ENCODE measurements around the gene STX18. TPM values are rescaled to one million over a fixed set of nuclear protein-coding genes. Genes with fewer than 3 reads are reported as not detected.

The STX18 gene
- total RNA-seq, 2 donors from 2014 or later, result 19.1 to 26.9 TPM

GRCh38 chr4:4462970-4463369 is 78.9 kb downstream of the STX18 start:
- Mint-ChIP-seq H3K4me1 (peaks cover 56% of the 10 kb centered on the region), H3K36me3 (ENCODE audit: low read depth) (peaks cover 44% of the 10 kb centered on the region), H3K4me3 (peak overlapping the region; percentile 80), H3K27ac (peak overlapping the region; percentile 91), H3K9me3 (peaks cover 5% of the 10 kb centered on the region), H3K27me3 (no peaks in the 10 kb centered on the region)
- ATAC-seq (replicated peaks), result peak; percentile 37

GRCh38 chr4:4461850-4462249 is 80.0 kb downstream of the STX18 start:
- Mint-ChIP-seq H3K27ac (peak overlapping the region; percentile 91), H3K9me3 (peaks cover 5% of the 10 kb centered on the region), H3K27me3 (no peaks in the 10 kb centered on the region), H3K4me1 (peaks cover 52% of the 10 kb centered on the region), H3K36me3 (ENCODE audit: low read depth) (peaks cover 44% of the 10 kb centered on the region), H3K4me3 (peak overlapping the region; percentile 80)
- ATAC-seq (replicated peaks), result peak; percentile 85

- Mint-ChIP-seq H3K27me3 (no peaks in the 10 kb centered on the region), H3K9me3 (peaks cover 5% of the 10 kb centered on the region), H3K4me3 (peak overlapping the region; percentile 80), H3K4me1 (peaks cover 49% of the 10 kb centered on the region), H3K36me3 (ENCODE audit: low read depth) (peaks cover 44% of the 10 kb centered on the region), H3K27ac (peak overlapping the region; percentile 91)
- no peak for ATAC-seq (replicated peaks)
These were observed 80.7 kb downstream of the STX18 start for GRCh38 chr4:4461178-4461577.

GRCh38 chr4:4460759-4461158 is 81.1 kb downstream of the STX18 start:
- peaks cover 5% of the 10 kb centered on the region for H3K9me3 Mint-ChIP-seq
- H3K4me3 Mint-ChIP-seq, result peak overlapping the region; percentile 80
- H3K4me1 Mint-ChIP-seq, result peaks cover 46% of the 10 kb centered on the region
- H3K27ac Mint-ChIP-seq, result peak overlapping the region; percentile 91
- H3K36me3 Mint-ChIP-seq (ENCODE audit: low read depth), result peaks cover 44% of the 10 kb centered on the region
- peak; percentile 84 for ATAC-seq (replicated peaks)
- no peaks in the 10 kb centered on the region for H3K27me3 Mint-ChIP-seq

GRCh38 chr4:4459181-4459580 is 82.7 kb downstream of the STX18 start:
- H3K27ac Mint-ChIP-seq, result peak overlapping the region; percentile 21
- H3K36me3 Mint-ChIP-seq (ENCODE audit: low read depth), result peaks cover 45% of the 10 kb centered on the region
- ATAC-seq (replicated peaks), result no peak
- peaks cover 37% of the 10 kb centered on the region for H3K4me1 Mint-ChIP-seq
- H3K9me3 Mint-ChIP-seq, result no peaks in the 10 kb centered on the region
- H3K4me3 Mint-ChIP-seq, result no peak overlapping the region
- H3K27me3 Mint-ChIP-seq, result no peaks in the 10 kb centered on the region

GRCh38 chr4:4457803-4458553 is 83.9 kb downstream of the STX18 start:
- ATAC-seq (replicated peaks), result no peak
- Mint-ChIP-seq H3K27ac (peak overlapping the region; percentile 16), H3K4me3 (no peak overlapping the region), H3K36me3 (ENCODE audit: low read depth) (peaks cover 56% of the 10 kb centered on the region), H3K9me3 (no peaks in the 10 kb centered on the region), H3K4me1 (peaks cover 35% of the 10 kb centered on the region), H3K27me3 (no peaks in the 10 kb centered on the region)

- H3K4me1 Mint-ChIP-seq, result peaks cover 28% of the 10 kb centered on the region
- peaks cover 66% of the 10 kb centered on the region for H3K36me3 Mint-ChIP-seq (ENCODE audit: low read depth)
- H3K4me3 Mint-ChIP-seq, result no peak overlapping the region
- no peaks in the 10 kb centered on the region for H3K27me3 Mint-ChIP-seq
- no peak overlapping the region for H3K27ac Mint-ChIP-seq
- no peaks in the 10 kb centered on the region for H3K9me3 Mint-ChIP-seq
- no peak for ATAC-seq (replicated peaks)
These were observed 84.9 kb downstream of the STX18 start for GRCh38 chr4:4456816-4457578.

GRCh38 chr4:4456351-4456750 is 85.5 kb downstream of the STX18 start:
- H3K4me1 Mint-ChIP-seq, result peaks cover 21% of the 10 kb centered on the region
- peaks cover 72% of the 10 kb centered on the region for H3K36me3 Mint-ChIP-seq (ENCODE audit: low read depth)
- no peaks in the 10 kb centered on the region for H3K27me3 Mint-ChIP-seq
- no peak overlapping the region for H3K27ac Mint-ChIP-seq
- no peak overlapping the region for H3K4me3 Mint-ChIP-seq
- ATAC-seq (replicated peaks), result no peak
- no peaks in the 10 kb centered on the region for H3K9me3 Mint-ChIP-seq

- ATAC-seq (replicated peaks), result no peak
- no peaks in the 10 kb centered on the region for H3K9me3 Mint-ChIP-seq
- H3K4me3 Mint-ChIP-seq, result no peak overlapping the region
- H3K27ac Mint-ChIP-seq, result no peak overlapping the region
- no peaks in the 10 kb centered on the region for H3K27me3 Mint-ChIP-seq
- peaks cover 72% of the 10 kb centered on the region for H3K36me3 Mint-ChIP-seq (ENCODE audit: low read depth)
- peaks cover 16% of the 10 kb centered on the region for H3K4me1 Mint-ChIP-seq
These were observed 86.5 kb downstream of the STX18 start for GRCh38 chr4:4455210-4455865.

- H3K27ac Mint-ChIP-seq, result peak overlapping the region; percentile 59
- peaks cover 4% of the 10 kb centered on the region for H3K4me1 Mint-ChIP-seq
- no peak overlapping the region for H3K4me3 Mint-ChIP-seq
- H3K27me3 Mint-ChIP-seq, result no peaks in the 10 kb centered on the region
- ATAC-seq (replicated peaks), result peak; percentile 93
- no peaks in the 10 kb centered on the region for H3K9me3 Mint-ChIP-seq
- peaks cover 24% of the 10 kb centered on the region for H3K36me3 Mint-ChIP-seq (ENCODE audit: low read depth)
These were observed 95.4 kb downstream of the STX18 start for GRCh38 chr4:4446434-4446833.

- H3K27ac Mint-ChIP-seq, result no peak overlapping the region
- H3K4me3 Mint-ChIP-seq, result no peak overlapping the region
- ATAC-seq (replicated peaks), result no peak
- H3K9me3 Mint-ChIP-seq, result no peaks in the 10 kb centered on the region
- no peaks in the 10 kb centered on the region for H3K27me3 Mint-ChIP-seq
- peaks cover 16% of the 10 kb centered on the region for H3K4me1 Mint-ChIP-seq
- H3K36me3 Mint-ChIP-seq (ENCODE audit: low read depth), result peaks cover 30% of the 10 kb centered on the region
These were observed 98.0 kb downstream of the STX18 start for GRCh38 chr4:4443821-4444220.

- Mint-ChIP-seq H3K27ac (no peak overlapping the region), H3K9me3 (no peaks in the 10 kb centered on the region), H3K27me3 (no peaks in the 10 kb centered on the region), H3K4me3 (no peak overlapping the region), H3K36me3 (ENCODE audit: low read depth) (peaks cover 48% of the 10 kb centered on the region), H3K4me1 (peaks cover 22% of the 10 kb centered on the region)
- peak; percentile 43 for ATAC-seq (replicated peaks)
These were observed 101.4 kb downstream of the STX18 start for GRCh38 chr4:4440333-4441061.

GRCh38 chr4:4439782-4440181 is 102.1 kb downstream of the STX18 start:
- H3K36me3 Mint-ChIP-seq (ENCODE audit: low read depth), result peaks cover 44% of the 10 kb centered on the region
- peak; percentile 25 for ATAC-seq (replicated peaks)
- H3K4me1 Mint-ChIP-seq, result peaks cover 22% of the 10 kb centered on the region
- no peaks in the 10 kb centered on the region for H3K9me3 Mint-ChIP-seq
- no peak overlapping the region for H3K4me3 Mint-ChIP-seq
- no peak overlapping the region for H3K27ac Mint-ChIP-seq
- no peaks in the 10 kb centered on the region for H3K27me3 Mint-ChIP-seq

- Mint-ChIP-seq H3K27me3 (no peaks in the 10 kb centered on the region), H3K27ac (no peak overlapping the region), H3K4me1 (peaks cover 22% of the 10 kb centered on the region), H3K9me3 (no peaks in the 10 kb centered on the region), H3K36me3 (ENCODE audit: low read depth) (peaks cover 43% of the 10 kb centered on the region), H3K4me3 (no peak overlapping the region)
- ATAC-seq (replicated peaks), result no peak
These were observed 103.0 kb downstream of the STX18 start for GRCh38 chr4:4438891-4439290.
